HG03139 (cell line): ENCODE results near the gene MZT2B.
"Not testable (repeated sequence)": the region's sequence is repeated elsewhere in the genome, so short reads cannot be mapped to it uniquely, and the experiment has no call there.

ENCODE experiments used
- ATAC-seq: cut with Tn5 transposase; IDR thresholded peaks from one replicate; pipeline ENCODE4 v1.9.1; 2021; ENCODE audit not compliant: unreplicated experiment

The MZT2B gene

GRCh38 chr2:130152136-130152815 is 29.8 kb upstream of the MZT2B start:
- ATAC-seq: not testable (repeated sequence)

- no peak for ATAC-seq
Measured at GRCh38 chr2:130152816-130153595, 29.1 kb upstream of the MZT2B start.

GRCh38 chr2:130153721-130154422 is 28.2 kb upstream of the MZT2B start:
- not testable (repeated sequence) for ATAC-seq

DNA sequence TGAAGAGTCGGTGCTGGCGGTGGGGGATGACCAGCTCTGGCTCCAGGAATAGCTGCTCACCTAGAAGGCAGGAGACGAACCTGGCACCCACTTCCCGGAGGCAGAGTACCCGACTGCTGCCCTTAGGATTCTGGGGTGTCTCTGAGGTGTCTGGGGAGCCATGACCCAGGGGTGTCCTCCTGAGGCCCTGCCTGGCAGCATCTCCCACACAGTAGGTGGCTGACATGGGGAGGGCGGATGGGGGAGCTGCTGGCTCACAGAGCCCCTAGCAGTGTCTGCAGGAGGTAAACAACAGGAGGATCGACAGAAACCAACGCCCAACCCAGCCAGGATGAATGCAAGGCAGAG is 27.7 kb upstream of the MZT2B start:
- ATAC-seq: not testable (repeated sequence)

DNA sequence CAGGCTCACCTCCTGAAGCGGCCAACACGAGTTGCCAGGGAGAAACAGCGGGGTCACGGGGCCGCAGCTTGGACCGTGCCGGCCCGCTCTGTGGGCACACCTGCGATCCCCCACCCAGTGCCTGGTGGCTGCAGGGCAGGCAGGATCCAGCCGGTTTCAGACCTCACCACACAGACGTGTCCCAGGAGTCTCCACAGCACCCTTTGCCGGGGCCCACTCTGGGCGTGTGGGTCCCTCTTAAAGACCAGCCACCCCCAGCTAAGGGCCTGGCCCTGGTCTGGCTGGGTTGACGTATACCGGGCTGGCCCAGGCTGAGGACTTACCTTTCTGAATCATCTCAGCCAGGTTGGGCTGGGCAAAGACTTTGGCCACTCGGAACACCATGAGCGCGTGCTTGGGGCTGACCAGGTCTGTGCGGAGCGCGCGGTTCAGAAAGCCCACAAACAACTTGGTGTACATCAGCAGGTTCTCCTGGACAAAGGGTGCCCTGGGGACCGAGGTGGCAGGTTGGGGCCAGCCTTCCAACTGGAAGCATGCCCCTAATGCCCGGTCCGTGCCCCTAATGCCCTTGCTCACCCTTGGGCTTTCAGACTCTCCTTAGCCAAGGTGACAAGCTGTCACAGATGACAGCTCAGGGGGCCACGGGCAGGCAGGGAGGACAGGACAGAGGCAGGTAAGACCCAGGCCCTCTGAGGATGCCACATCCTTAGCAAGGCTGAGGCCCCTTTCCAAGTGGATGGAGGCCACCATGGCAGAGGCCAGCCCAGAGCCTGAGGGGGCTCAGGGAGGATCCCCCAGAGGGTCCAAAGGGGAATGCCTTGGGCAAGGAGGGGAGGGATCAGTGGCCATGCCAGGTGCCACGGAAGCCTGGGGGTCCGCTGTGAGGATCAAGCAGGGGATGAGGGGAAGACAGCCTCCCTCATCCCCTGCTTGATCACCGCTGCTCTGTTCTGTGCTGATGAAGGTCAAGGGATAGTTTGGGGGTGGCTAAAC is 27.0 kb upstream of the MZT2B start:
- ATAC-seq: no peak

DNA sequence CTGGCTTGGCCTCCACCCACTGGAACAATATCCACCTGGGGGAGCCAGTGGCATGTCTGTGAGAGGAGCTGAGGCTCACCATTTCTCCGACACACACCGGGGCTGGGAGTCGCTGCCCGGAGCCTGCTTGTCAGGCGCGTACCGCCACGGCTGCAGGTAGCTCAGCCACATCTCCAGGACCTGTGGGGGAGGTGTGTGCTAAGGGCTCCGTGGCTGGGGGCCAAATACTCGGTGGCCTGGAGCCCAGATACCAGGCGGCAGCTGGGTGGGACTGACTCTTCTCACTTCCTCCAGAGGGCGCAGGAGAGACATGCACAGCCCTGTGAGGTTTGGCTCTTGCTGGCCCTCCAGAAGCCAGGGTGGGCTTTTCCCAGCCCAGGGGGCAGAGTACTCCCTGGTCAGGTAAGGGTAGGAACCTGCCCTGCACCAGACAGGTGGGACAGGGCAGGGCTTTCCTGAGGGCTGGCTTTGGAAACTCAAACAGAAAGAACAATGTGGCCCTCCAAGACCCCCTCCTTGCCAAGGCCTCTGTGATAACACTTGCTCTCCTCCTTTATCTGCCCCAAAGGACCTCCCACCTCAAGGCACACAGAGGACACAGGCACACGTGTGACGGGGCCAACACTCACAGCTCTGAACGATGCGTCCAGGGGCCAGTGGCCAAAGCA is 26.0 kb upstream of the MZT2B start:
- ATAC-seq: not testable (repeated sequence)

- no peak for ATAC-seq
Measured at GRCh38 chr2:130156624-130157004, 25.4 kb upstream of the MZT2B start.

DNA sequence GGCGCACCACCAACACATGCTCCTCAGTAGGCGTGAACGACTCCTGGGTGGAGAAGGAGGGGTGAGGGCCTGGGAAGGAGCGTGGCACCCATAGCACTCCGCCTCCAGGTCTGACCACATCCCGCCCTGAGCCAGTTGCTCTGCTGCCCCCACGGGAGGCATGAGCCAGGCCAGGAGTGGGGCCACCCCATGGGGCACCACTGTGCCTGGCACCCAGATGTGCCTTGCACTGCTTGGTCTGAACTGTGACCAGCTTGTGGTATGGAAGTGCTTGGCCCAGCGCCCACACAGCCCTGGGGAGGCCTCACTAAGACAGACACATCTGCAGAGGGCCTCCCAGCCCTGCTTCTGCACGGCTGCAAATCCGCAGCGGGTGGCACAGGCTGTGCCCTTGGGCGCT is 24.7 kb upstream of the MZT2B start:
- ATAC-seq: peak; percentile 27

GRCh38 chr2:130157825-130158514 is 24.1 kb upstream of the MZT2B start:
- peak; percentile 79 for ATAC-seq

DNA sequence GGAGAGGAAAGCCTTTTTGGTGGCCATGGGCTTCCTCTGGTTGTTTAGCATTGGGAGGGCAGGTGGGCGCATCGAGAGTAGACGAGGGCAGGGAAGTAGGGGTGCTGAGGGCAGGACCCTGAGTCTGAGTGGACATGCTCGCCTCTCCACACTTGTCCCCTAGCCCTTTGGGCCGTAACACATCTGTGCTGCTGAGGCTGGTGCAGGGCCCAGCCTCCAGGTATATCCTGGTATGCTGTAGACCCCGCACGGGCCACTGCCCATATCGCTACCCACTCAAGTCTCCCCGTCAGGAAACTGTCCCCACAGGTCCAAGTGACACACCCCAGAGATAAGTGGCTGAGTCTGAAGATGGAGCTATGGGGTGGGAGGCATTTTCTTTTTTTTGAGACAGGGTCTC is 23.4 kb upstream of the MZT2B start:
- ATAC-seq: no peak

- not testable (repeated sequence) for ATAC-seq
Measured at GRCh38 chr2:130159376-130159775, 22.7 kb upstream of the MZT2B start.

DNA sequence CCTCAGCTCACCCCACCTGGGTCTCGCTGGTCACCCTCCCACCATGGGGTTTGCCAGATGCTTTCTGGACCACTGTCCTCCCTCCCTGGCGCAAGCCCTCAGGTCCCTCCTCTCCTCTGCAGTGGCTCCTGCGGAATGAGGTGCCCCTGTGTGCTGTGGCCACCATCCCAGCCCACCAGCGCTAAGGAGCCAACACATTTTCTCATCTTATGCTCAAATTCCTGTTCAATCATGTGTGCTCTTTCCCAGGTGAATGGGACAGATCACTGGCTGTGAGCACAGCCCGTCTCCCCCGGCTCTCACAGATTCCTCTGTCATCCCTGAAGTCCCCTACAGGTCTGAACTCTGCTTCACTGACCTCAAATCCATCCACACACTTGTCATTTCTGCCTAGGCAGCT is 21.9 kb upstream of the MZT2B start:
- ATAC-seq: no peak

GRCh38 chr2:130160838-130161705 is 21.0 kb upstream of the MZT2B start:
- not testable (repeated sequence) for ATAC-seq

DNA sequence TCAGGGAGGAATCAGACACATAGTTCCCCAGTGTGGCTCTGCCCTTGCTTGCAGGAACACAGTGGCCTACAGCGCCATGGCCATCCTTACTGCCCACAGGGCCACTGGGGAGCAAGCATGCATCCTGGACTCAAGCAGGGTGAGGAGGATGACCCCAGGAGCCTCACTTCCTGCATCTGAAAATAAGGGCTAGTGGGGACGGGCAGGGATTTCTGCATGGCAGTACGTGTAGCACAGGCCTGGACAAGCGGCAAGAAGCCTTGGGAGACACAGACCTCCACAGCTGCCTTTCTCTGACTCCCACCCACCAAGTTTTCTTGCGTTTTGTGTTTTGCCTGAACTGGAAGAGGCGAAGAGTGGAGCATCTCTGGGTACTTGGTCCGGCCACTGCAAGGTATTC is 19.6 kb upstream of the MZT2B start:
- not testable (repeated sequence) for ATAC-seq

DNA sequence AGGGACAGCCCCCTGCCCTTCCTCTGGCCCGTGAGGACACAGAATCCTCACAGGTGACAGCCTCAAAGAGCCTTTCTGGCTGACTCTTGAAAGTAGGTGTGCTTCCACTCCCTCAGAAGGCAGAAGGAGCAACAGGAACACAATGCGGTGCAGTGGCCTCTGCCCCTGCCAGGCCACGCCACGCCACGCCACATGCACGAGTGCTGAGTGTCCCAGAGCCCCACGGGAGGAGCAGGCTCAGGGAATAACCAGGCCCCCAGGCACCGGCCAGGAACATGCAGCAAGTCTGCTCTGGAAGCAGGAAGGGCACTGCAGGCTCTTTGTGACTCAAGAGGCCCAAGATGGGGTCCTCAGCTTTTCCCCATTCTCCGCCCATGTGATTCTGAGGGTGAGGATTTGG is 19.1 kb upstream of the MZT2B start:
- ATAC-seq: no peak

DNA sequence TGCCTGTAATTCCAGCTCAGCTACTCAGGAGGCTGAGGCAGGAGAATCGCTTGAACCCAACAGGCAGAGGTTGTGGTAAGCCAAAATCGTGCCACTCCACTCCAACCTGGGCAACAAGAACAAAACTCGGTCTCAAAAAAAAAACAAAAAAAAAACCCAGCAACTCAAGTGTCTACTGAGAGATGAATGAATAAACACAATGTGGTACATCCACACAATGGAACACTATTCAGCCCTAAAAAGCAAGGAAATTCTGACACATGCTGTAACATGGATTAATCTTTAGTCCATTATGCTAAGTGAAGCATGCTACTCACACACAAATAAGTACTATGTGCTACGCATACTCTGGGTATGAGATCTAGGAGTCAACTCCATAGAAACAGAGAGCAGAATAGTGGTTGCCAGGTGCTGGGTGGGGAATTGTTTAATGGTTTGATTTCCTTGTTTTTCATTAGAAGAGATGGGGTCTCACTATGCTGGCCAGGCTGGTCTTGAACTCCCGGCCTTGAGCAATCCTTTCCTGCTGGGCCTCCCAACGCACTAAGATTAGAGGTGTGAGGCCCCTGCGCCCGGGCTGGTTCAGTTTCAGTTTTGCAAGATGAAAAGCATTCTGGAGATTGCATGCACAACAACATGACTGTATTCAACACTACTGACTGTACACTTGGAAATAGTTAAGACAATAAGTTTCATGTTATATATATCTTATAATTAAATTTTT is 16.6 kb upstream of the MZT2B start:
- ATAC-seq: no peak

DNA sequence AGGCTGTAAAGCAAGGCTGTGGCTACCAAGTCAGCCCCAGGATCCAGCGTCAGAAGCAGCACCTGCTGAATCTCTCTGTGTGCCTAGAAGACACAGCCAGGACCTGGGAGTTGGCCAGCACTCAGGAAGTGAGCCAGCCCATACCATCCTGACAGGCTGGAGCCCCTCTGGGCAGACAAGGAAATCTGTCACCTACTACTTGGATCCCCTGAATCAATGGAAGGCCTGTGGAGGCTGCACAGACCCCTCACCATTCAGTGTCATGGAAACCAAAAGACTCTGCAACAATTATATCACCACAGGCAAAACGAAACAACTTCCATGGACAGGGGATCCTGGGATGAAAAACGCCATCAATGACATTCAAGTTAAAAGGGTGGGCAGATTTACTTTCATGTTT is 15.5 kb upstream of the MZT2B start:
- not testable (repeated sequence) for ATAC-seq

GRCh38 chr2:130169163-130169562 is 12.9 kb upstream of the MZT2B start:
- not testable (repeated sequence) for ATAC-seq
